OCI-LY3 (cell line): Measurements from ENCODE around the gene BTF3L4.

Experiments
- H2AFZ ChIP-seq: fragments of 200-600, 300-600 bp; shearing (Covaris generic); 2 replicates; pipeline ENCODE4 v1.6.0; 2014; ENCODE audit warnings: antibody characterized with exemption, low read depth, low read length
- H3K27ac ChIP-seq: fragments of 200-600, 300-600 bp; sonication (generic); 2 replicates; pipeline ENCODE4 v1.5.1; 2014; ENCODE audit warnings: mild to moderate bottlenecking, low read length, moderate library complexity, mixed read lengths
- H3K27me3 ChIP-seq: fragments of 200-600, 300-600 bp; sonication (generic); 2 replicates; pipeline ENCODE4 v1.6.1; 2014; ENCODE audit warnings: low read depth, low read length, mixed read lengths
- H3K36me3 ChIP-seq: fragments of 200-600, 300-600 bp; sonication (generic); replicated peaks from 2 replicates; pipeline ENCODE3; 2014; ENCODE audit warnings: low read depth, low read length, mixed read lengths
- H3K4me1 ChIP-seq: fragments of 300-600, 200-600 bp; sonication (generic); 2 replicates; pipeline ENCODE4 v1.6.1; 2014; ENCODE audit warnings: low read length, mixed read lengths
- H3K4me2 ChIP-seq: fragments of 200-600, 300-600 bp; sonication (generic); 2 replicates; pipeline ENCODE4 v1.6.1; 2014; ENCODE audit warnings: low read length, mixed read lengths
- H3K4me3 ChIP-seq: fragments of 300-600, 200-600 bp; sonication (generic); 2 replicates; pipeline ENCODE4 v1.5.1; 2014; ENCODE audit warnings: antibody characterized with exemption, mild to moderate bottlenecking, low read length, moderate library complexity
- H3K79me2 ChIP-seq: fragments of 300-600, 200-600 bp; shearing (Covaris generic); 2 replicates; pipeline ENCODE4 v1.6.1; 2014; ENCODE audit warnings: mild to moderate bottlenecking, low read length, mixed read lengths
- H3K9ac ChIP-seq: fragments of 300-600, 200-600 bp; shearing (Covaris generic); 2 replicates; pipeline ENCODE4 v1.6.0; 2014; ENCODE audit warnings: mild to moderate bottlenecking, low read length, moderate library complexity
- H3K9me3 ChIP-seq: fragments of 200-600, 300-600 bp; shearing (Covaris generic); 2 replicates; pipeline ENCODE4 v1.6.1; 2014; ENCODE audit warnings: low read length, mixed read lengths; ENCODE audit not compliant: insufficient read depth
- H4K20me1 ChIP-seq: fragments of 200-600, 300-600 bp; sonication (generic); 2 replicates; pipeline ENCODE4 v1.6.1; 2016; ENCODE audit warnings: low read length, mixed read lengths; ENCODE audit not compliant: insufficient read depth
- EZH2phosphoT487 ChIP-seq: fragments of 200-600 bp; shearing (Covaris generic); IDR thresholded peaks from 2 replicates; pipeline ENCODE4 v1.6.1; 2018; ENCODE audit warnings: antibody characterized with exemption, mixed run types, low read depth
- TF ChIP-seq, protein P1 (sequence below): fragments of 200-600, 300-600 bp; sonication (generic); IDR thresholded peaks from 2 replicates; pipeline ENCODE4 v1.5.1; 2014; ENCODE audit warnings: antibody characterized with exemption, low read length, low read depth

The BTF3L4 gene

DNA sequence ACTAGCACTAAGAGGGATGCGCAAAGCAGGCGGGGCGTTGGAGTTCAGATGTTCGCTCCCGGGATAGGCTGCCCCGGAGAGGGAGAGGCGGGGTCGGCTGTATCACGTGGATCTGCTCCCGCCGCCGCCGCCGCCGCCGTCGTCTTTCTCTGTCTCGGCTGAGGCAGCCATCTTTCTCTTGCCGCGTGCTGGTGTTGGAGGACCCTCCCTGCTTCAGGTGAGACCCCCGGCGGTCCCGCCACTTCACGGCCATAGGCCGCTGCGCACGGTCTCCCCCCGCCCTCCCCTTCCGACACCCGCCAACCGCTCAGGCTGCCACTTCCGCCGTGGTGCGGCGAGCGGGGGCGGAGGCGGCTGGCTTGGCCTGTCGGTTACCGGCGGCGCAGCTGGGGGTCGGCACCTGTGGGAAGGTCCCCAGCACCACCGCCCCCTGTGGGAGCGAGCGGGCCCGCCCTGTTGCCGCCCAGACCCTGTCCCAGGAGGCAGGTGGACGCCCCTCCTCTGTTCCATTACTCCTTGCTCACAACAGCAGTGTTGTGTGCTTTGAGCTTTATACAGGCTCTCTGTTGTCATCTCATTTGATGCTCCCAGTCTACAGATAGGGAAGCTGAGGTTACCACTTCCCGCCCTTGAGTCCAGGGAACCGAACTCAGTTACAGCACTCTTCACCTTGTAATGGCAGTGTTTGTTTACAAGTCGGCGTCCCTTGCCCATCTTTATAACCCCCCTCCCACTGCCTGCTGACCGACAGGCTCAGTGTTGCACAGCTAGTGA is at the start of gene BTF3L4:
BTF3L4 (plus strand) TSS at position 133 of the 774 bp plus-strand sequence. CDS start 3,553 bp downstream, outside the sequence.
- TF ChIP-seq, protein P1, sequence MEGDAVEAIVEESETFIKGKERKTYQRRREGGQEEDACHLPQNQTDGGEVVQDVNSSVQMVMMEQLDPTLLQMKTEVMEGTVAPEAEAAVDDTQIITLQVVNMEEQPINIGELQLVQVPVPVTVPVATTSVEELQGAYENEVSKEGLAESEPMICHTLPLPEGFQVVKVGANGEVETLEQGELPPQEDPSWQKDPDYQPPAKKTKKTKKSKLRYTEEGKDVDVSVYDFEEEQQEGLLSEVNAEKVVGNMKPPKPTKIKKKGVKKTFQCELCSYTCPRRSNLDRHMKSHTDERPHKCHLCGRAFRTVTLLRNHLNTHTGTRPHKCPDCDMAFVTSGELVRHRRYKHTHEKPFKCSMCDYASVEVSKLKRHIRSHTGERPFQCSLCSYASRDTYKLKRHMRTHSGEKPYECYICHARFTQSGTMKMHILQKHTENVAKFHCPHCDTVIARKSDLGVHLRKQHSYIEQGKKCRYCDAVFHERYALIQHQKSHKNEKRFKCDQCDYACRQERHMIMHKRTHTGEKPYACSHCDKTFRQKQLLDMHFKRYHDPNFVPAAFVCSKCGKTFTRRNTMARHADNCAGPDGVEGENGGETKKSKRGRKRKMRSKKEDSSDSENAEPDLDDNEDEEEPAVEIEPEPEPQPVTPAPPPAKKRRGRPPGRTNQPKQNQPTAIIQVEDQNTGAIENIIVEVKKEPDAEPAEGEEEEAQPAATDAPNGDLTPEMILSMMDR: no peak
- no peak for TF ChIP-seq EZH2phosphoT487
- Histone ChIP-seq H3K79me2 (peaks cover 75% of the 10 kb centered on the region), H2AFZ (peak within 1 kb of the TSS; percentile 89)

DNA sequence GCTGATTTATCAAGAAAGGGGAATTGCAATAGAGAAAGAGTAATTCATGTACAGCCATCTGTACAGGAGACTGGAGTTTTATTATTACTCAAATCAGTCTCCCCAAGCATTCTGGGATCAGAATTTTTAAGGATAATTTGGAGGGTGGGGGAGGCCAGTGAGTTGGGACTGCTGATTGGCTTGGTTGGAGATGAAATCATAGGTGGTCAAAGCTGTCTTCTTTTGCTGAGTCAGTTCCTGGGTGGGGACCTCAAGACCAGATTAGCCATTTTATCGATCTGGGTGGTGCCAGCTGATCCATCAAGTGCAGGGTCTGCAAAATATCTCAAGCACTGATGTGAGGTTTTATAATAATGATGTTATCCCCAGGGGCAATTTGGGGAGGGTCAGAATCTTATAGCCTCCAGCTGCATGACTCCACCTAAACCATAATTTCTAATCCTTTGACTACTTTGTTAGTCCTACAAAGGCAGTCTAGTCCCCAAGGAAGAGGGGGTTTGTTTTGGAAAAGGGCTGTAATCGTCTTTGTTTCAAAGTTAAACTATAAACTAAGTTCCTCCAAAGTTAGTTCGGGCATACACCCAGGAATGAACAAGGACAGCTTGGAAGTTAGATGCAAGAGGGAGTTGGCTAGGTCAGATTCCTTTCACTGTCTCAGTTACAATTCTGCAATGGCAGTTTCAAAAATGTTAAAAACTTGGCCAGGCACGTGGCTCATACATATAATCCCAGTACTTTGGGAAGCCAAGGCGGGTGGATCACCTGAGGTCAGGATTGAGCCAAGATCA is 48.7 kb upstream of the BTF3L4 start:
- Histone ChIP-seq H3K27ac (no peak overlapping the region), H3K79me2 (no peaks in the 10 kb centered on the region), H3K4me1 (peaks cover 22% of the 10 kb centered on the region), H2AFZ (peak overlapping the region; percentile 74; the same call in 1 of the 2 replicates), H3K27me3 (no peaks in the 10 kb centered on the region), H3K36me3 (no peaks in the 10 kb centered on the region), H3K9ac (peak overlapping the region; percentile 32; the same call in 1 of the 2 replicates), H3K4me2 (peak overlapping the region; percentile 73), H3K9me3 (no peaks in the 10 kb centered on the region), H3K4me3 (peak overlapping the region; percentile 60), H4K20me1 (no peaks in the 10 kb centered on the region)
- no peak for TF ChIP-seq EZH2phosphoT487
- TF ChIP-seq, protein P1: no peak

More for the DNA sequence above, at the start of gene BTF3L4:
- Histone ChIP-seq H3K9me3 (no peaks in the 10 kb centered on the region), H3K27me3 (no peaks in the 10 kb centered on the region), H3K4me2 (peak within 1 kb of the TSS; percentile 97), H4K20me1 (peaks cover 13% of the 10 kb centered on the region; the same call in 1 of the 2 replicates), H3K4me3 (peak within 1 kb of the TSS; percentile 97), H3K4me1 (peaks cover 18% of the 10 kb centered on the region), H3K27ac (peak within 1 kb of the TSS; percentile 73), H3K36me3 (peaks cover 5% of the 10 kb centered on the region), H3K9ac (peak within 1 kb of the TSS; percentile 93)

DNA sequence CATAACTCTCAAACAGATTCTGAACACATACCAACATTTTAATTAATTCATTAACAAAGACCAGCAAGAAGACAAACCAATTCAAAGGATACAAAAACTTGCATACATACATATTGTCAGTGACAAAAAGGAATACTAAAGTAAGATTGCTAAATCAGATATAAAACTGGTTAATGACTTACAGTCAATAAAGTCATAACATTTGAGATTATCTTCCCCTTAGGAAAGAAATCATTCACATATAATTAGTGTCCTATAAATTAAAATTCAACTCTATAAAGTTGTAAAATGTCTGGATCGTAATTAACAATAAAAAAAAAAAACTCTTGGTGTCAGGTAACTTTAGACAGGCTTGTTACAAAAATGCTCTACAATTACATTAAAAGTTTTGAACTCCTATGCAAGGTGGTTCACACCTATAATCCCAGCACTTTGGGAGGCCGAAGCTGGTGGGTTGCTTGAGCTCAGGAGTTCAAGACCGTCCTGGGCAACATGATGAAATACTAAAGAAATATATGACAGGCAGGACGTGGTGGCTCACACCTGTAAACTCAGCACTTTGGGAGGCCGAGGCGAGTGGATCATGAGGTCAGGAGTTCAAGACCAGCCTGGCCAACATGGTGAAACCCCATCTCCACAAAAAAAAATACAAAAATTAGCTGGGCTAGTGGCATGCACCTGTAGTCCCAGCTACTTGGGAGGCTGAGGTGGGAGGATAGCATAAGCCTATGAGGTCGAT is 47.9 kb upstream of the BTF3L4 start:
- no peaks in the 10 kb centered on the region for H3K36me3 ChIP-seq
- TF ChIP-seq, protein P1: no peak
- no peak for TF ChIP-seq EZH2phosphoT487
- no peak overlapping the region for H3K4me3 ChIP-seq
- H3K4me1 ChIP-seq: peaks cover 22% of the 10 kb centered on the region
- no peaks in the 10 kb centered on the region for H3K79me2 ChIP-seq
- H4K20me1 ChIP-seq: no peaks in the 10 kb centered on the region
- H3K27ac ChIP-seq: no peak overlapping the region
- H3K9ac ChIP-seq: no peak overlapping the region
- H3K27me3 ChIP-seq: no peaks in the 10 kb centered on the region
- H2AFZ ChIP-seq: 0 out of 2 replicates have a peak overlapping the region, but pooled peaks have one; percentile 74
- no peaks in the 10 kb centered on the region for H3K9me3 ChIP-seq
- no peak overlapping the region for H3K4me2 ChIP-seq
